Subcutaneous adipose tissue (tissue), 4 donors: ENCODE data around the gene KLHL3. TPM values are rescaled to one million over a fixed set of nuclear protein-coding genes. Genes with fewer than 3 reads are reported as not detected.

Source experiments
- CTCF ChIP-seq: fragments of 450-650 bp; IDR thresholded peaks from one replicate; pipeline ENCODE4 v1.5.1; 2016; ENCODE audit warnings: low read depth, mild to moderate bottlenecking, control low read depth, antibody characterized with exemption, moderate library complexity
- total RNA-seq, 4 donors: library from RNA; depleted of rRNA; stranded (reverse); fragments of >200 nt; gene quantifications; one replicate each; pipeline ENCODE4 v1.1.0, GENCODE V29; 2016

KLHL3 gene
- total RNA-seq, 4 donors from 2014 or later: 3.1 to 18.5 (median 7.2) TPM

GRCh38 chr5:137651022-137651421 lies 84.9 kb downstream of the KLHL3 start:
- TF ChIP-seq CTCF: no peak

- no peak for TF ChIP-seq CTCF
Measured at GRCh38 chr5:137649228-137649935, 86.5 kb downstream of the KLHL3 start.

GRCh38 chr5:137648361-137648760 lies 87.5 kb downstream of the KLHL3 start:
- no peak for TF ChIP-seq CTCF

- TF ChIP-seq CTCF: no peak
Measured at GRCh38 chr5:137647401-137647800, 88.5 kb downstream of the KLHL3 start.

GRCh38 chr5:137646761-137647160 lies 89.1 kb downstream of the KLHL3 start:
- no peak for TF ChIP-seq CTCF

GRCh38 chr5:137642091-137642490 lies 93.8 kb downstream of the KLHL3 start:
- no peak for TF ChIP-seq CTCF

- TF ChIP-seq CTCF: no peak
Measured at GRCh38 chr5:137641148-137641547, 94.7 kb downstream of the KLHL3 start.
